Superior temporal gyrus (tissue), 1 donor: Measurements from ENCODE around the gene AK5.
A peak's percentile ranks its signal among the peaks of the same experiment; 100 is the strongest.
"Not testable (repeated sequence)": the region's sequence is repeated elsewhere in the genome, so short reads cannot be mapped to it uniquely, and the experiment has no call there.

Source experiments
- DNase-seq: peaks from one replicate; pipeline ENCODE4 v3.0.0-alpha.2; 2016; ENCODE audit errors: extremely low spot score

The AK5 gene

DNA sequence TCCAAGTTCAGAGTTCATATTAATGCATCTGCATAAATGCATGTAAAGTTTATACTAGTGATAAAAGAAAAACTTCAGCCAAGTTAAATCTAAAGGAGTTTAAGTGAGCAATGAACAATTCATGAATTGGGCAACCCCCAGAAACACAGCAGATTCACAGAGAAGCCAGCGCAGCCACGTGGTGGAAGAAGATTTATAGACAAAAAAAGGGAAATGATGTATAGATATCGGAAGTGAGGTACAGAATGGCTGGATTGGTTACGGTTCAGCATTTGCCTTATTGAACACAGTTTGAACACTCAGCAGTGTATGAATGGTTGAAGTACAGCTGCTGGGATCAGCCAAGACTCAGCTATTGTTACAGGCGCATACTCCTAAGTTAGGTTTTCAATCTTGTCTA lies 5.7 kb downstream of the AK5 start:
- DNase-seq = no peak

DNA sequence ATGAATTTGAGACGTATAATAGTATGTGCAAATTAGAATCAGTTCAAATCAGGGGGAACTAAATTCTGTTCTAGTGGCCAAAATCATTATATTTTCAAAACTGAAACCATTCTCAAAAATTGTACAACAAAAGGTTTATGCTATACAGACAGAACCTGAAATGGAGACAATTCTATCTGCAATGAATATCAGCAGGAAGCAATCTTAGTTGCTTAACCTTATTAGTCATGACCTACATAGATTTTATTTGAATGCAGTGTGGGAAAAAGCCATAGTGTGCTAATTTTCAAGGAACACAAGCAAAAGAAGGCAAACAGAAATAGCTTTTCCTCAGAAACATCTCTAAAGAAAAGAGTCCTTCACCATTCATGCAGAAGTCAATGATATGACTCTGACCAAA lies 6.5 kb downstream of the AK5 start:
- no peak for DNase-seq

DNA sequence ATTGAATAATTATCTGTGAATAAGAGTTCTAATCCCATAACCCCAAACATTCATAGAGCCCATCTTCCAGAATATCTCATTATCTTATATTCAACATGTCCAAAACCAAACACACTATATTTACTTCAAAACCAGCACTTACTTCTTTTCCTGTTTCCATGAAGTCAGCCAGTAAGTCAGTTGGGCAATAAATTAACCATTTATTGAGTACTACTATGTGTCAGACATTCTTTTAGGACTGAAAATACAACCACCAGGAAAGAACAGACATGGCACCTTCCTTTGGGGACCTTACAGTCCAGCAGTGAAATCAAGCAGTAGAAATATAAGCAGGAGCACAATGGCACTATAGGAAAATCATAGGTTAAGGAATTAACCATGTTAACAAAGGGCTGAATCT lies 8.8 kb downstream of the AK5 start:
- DNase-seq = no peak

DNA sequence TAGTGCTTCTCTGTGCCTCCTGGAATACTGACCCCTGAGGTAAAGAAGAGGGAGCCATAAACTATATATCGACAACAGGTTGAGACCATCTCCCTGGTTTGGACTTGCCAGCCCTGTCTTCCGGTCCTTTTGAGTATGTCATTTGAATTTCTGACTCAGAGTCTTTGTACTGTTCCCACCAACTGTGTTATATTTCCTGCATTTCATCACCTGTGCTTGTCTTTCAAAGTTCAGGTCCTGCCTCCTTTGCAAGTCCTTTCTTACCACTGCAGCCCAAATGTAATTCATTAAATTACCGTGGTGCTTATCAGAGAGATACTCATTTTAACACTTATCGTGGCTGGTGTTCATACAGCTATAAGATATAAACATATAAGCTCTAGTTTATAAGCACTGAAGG lies 10.7 kb downstream of the AK5 start:
- no peak for DNase-seq

DNA sequence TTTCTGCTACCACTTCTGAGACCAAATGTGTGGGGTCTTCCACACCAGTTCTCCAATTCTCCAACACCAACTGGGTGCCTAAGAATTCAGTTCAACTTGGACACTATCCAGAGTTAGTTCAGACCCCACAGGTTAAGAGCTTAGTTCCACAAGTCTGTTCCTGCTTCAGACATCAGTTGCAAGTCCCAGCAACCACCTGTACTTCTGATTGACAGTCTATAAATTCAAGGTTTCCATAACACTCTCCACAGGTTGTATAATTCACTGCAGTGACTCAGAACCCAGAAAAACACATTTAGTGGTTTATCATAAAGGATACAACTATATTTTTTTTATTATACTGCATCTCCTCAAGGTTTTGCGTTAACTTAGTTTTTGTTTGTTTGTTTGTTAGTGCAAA lies 18.7 kb downstream of the AK5 start:
- no peak for DNase-seq

DNA sequence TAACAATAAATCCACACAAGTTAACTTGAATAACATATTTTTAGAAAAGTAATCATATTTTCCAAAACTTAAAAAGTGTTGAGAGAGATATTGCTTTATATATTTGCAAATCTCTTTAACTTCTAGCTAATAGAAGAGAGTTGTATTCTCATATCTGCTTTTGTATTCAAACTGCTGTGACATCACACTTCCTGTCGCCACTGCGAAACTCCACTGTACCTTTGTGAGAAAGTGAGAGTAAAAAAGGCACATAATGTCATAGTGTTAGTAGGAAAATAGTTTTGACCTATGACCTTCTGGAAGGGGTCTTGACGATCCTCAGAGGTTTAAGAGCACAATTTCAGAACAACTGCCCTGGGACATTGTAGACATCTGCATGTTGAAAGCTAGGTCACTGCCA lies 21.6 kb downstream of the AK5 start:
- no peak for DNase-seq

DNA sequence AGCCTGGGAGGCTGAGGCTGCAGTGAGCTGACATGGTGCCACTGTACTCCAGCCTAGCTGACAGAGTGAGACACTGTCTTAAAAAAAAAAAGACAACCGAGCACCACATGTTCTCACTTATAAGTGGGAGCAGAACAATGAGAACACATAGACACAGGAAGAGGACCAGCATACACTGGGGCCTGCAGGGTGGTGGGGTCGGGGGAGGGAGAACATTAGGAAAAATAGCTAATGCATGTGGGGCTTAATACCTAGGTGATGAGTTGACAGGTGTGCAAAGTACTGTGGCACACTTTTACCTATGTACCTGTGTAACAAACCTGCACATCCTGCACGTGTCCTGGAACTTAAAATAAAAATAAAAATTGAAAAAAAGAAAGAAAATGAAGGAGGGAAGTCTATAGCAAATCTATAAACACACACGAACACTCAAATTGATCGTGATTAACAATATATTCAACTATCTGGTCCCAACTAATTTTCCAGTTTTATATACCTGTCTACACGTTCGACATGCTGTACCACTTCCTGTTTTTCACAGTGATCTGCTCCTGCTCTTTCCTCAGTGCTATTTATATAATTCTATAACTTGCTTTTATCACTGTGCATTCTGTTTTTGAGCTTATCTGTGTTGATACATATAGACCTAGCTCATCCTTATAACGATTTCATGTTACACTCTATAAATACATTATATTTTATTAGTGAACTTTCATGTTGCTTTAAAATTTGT lies 27.2 kb downstream of the AK5 start:
- no peak for DNase-seq

DNA sequence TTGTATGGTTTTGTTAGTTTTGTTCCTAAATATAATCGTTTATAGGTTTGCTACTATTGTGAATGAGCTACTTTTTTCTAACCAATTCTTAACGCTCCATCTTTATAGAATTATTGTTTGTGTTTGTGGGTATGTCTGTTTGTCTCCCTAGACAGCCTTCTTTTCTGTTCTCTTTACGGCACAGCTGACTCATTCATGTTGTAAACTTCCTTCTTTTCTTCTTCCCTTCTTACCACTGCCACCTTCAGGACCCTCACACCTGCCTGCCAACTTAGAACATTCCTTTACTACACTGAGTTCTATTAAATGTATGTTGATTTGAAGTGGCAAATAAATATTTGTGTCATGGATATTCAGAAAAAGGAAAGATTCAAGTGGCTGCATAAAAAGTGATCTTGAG lies 29.1 kb downstream of the AK5 start:
- no peak for DNase-seq

DNA sequence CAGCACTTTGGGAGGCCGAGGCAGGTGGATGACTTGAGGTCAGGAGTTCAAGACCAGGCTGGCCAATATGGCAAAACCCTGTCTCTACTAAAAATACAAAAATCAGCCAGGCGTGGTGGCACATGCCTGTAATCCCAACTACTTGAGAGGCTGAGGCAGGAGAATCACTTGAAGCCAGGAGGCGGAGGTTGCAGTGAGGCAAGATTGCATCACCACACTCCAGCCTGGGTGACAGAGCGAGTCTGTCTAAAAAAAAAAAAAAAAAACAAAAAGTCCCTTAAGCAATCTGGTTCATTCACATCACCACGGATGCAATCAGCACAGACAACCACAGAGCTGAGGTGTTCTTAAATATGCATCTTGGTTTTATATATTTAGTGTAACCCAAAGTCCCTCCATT lies 30.5 kb downstream of the AK5 start:
- DNase-seq = not testable (repeated sequence)

DNA sequence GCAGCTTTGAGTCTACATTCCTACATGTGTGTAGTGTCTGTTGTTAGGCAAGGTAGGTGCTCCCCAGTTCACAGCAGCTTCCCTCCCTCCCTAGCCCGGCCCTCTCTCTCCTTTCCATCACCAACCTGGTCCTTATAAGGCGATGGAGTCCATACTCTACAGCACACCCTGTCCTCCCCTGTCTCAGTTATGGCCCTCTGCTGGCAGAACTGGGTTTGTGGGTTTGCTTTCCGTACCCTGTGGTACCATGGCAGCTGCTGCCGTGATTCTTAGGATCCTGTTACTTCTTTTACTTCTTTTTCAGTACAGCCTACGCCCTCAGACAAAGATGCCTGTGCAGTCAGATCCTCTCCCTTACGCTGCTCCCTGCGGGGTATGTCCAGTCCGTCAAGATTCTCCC lies 31.7 kb downstream of the AK5 start:
- no peak for DNase-seq

DNA sequence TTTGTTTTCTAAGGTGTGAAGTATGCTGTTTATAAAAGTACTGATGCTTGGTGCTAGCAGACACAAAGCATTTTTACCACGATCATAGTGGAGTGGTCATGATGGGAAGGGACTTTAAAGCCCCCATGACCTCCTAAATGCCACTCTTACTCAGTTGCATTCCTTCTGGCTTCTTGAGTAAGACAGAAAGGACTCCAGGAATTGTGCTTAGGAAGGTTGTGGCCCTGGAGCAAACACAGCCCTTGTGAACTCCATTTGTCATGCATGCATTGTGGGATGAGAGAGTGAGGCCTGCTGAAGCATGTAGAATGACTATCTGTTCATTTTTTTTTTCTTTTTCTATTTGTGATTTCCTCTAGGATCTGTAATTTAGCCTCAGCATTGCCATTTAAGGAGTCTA lies 34.2 kb downstream of the AK5 start:
- DNase-seq = no peak

DNA sequence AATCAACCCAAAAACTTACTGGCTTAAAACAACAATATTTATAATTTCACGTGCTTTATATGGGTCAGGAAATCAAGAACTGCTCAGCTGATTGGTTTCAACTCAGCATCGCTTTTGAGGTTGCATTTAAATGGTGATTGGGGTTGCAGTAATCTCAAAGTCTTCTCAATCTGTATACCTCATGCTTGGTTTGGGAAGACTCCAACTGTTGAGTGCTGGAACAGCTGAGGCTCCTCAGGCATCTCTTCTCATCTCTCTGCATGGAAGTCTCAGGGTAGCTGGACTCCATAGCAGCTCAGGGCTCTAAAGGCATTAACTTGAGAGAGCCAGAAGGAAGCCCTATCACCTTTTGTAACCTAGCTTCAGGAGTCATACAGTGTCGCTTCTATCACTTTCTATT lies 35.1 kb downstream of the AK5 start:
- no peak for DNase-seq

DNA sequence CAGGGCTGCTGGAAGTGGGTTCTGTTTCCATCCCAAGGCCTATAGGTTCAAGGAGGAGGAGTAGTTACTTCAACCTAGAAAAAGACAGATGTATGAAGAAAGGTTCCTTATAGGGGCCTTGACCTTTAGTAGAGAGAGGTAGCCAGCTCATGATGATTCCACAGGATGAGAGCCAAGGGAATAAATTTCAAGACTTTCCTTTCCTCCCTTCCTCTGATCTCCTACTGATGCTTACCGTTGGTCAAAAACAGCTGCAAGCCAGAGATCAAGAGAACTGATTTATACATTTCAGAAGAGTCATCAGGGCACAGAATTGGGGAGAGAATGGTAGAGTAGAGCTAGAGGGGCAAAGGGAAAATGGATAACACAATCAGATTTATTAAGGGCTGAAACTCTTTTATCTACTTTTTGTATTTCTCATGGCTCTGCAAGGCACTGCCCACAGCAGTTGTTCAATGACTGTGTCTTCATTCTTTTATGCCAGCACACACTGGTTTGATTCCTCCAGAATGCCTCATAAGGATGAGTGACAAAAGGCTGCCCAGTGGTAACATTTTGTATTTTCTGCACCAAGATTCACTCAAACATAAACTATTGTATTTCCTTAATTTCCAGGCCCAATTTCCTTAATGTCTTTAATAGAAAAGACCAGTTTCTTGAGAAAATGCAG lies 37.4 kb downstream of the AK5 start:
- no peak for DNase-seq

DNA sequence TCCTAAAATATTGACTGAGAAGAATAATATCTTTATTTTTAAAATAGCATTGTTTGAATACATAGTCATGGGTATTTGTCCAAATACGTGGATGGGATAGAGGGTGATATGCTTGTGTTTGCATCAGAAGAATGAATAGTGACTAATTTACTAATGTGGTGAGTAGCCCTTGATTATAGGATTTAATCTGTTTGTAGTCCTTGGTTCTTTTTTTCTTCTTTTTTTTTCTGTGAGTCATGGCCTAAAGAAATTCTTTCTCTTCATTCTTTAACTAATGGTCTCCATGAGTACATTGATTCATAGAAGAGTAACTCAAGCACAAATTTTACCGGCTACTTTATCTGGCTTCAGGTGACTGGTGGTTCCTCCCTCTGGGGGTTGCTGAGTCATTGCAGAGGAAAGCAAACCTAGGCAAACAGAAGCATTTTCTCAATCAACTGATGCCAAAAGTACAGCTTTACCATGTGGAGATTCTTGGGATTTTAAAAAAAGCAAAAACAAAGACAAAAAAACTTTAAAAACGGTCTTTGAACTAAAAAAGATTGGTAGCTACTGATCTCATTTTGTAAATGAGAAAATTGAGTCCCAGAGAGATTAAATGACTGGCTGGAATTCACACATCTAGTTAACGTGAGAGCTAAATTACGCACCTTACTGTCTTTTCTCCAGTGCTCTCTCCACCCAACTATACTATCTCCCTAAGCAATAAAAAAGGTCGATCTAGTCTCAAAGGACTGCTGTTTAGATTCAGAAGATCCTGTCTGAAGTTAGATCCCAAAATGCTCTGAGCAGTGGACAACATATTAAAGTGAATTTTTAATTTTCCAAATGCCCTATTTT lies 40.5 kb downstream of the AK5 start:
- DNase-seq = no peak

DNA sequence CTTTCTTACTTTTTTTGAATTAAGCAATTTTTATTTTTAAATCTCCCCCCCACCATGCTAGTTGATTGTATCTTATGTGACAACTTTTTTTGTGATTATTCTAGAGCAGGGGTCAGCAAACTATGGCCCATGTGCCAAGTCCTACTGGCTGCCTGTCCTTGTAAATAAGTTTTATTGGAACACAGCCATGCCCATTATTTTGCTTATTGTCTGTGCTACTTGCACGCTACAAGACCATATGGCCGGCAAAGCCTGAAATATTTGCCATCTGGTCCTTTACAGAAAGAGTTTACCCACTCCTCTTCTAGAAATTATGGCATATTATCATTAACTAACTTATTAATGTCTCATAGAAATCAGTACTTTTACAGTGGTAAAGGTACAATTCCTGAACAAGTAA lies 51.7 kb downstream of the AK5 start:
- no peak for DNase-seq

DNA sequence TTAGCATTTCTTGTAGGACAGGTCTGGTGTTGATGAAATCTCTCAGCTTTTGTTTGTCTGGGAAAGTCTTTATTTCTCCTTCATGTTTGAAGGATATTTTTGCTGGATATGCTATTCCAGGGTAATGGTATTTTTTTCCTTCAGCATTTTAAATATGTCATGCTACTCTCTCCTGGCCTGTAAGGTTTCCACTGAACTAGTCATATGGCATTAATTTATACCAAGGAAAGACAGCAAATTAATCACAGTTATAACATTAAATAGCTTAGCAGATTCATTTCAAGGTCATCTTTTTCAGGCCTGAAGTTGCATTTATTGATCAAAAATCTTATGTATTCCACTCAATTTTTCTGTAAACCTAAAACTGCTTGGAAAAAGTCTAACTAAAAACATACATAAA lies 54.9 kb downstream of the AK5 start:
- no peak for DNase-seq

DNA sequence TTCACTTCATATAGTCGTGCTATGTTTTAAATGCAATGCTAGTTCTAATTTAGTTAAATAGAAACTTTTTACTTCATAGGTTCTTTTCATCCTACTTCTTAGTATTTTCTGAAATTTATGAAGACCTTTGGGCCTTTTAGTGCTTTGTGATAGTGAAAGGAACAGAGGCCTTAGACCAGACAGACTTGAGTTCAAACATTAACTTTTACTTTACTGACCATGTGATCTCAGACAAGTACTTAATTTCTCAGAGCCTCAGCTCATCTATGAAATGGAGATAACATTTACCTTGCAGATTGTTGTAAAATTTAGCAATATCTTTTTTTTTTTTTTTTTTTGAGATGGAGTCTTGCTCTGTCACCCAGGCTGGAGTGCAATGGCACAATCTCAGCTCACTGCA lies 57.5 kb downstream of the AK5 start:
- no peak for DNase-seq

DNA sequence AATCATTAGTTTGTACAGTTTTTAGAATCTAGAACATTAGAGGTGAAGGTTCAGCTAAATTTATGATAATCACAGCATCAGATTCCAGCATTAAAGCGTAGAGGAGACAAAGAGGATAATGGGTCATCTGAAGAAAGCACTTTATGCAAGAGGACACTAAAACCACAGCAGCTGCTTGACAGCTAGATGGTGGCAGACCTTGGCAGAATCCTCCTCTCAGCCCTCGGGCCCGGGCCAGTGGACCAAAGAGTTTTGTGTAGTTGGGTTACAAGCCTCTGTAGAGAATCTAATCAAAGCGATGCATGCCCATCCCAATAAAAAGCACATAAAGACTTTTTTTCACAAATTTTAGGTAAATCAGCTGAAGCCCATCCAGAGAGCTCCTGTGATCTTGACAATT lies 59.4 kb downstream of the AK5 start:
- no peak for DNase-seq

DNA sequence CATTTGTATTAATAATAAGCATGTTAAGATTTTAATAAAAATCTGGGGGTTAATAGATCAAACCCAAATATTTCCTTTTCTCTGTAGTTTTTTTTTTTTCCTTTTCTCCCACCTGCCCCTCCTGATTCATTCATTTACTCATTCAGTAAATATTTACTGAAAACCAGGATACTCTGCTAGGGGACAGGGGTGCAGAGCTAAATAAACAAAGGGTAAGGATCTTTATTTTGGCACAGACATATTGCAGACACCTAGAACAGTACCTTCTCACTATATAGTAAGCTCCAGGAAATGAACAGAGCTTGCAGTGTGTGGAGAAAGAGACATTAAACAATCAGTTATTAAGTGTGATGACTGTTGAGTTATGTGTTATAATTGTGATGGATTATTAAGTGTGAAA lies 60.9 kb downstream of the AK5 start:
- DNase-seq = no peak

DNA sequence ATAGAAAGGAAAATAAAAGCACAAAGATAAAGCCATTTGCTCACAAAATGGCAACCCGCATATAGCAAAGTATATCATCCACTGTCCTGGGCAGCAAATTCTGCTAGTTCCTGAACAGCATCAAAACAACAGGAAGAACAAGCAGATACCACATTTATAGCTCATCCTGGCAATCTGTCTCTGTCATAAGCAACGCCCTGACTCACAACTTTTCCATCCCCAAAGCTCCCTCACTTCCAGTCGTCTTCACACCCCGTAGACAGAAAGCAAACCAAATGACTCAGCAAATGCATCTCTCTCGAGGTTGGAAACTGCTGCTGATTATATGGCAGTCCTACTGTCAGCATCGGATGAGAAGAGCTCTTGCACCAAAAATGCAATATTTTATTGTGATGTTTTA lies 65.8 kb downstream of the AK5 start:
- peak; percentile 74 for DNase-seq

DNA sequence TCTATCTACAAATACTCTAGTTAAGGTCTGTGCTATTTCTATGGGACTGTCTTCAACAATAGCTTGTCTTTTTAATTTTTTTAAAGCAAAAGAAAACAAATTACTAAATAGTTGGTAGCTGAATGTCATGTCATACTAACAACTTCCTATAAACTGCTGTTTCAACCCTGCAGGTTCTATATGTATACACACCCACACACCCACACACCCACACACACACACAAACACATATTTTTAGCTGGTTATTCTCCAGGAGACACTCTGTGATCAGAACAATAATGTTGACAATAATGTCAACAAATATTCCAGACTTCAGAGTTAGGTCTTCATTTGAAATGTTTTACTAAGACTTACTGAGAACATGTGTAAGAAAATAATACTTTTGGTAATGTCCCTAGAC lies 66.7 kb downstream of the AK5 start:
- DNase-seq = no peak

DNA sequence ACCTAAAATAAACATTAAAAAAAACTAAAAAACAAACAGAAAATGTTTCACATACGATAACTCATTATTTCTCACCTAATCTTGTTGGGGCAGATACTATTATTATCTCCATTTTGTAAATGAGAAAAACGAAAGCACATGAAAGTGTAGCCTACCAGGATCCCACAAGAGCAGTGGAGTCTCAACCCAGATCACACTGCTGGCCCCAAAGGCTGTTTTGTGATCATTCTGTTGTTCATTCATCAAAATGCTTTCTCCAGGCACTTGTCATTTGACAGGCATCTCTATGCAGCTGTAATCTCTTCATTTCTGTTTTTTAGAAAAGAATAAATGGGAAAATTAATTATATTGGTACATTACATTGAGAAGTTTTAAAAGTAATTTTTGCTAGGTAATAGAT lies 67.5 kb downstream of the AK5 start:
- peak; percentile 77 for DNase-seq
